Stimulated activated CD4-positive, alpha-beta T cell treated with anti-CD3 and anti-CD28 coated beads, Interleukin-15, amount 100 ng/mL, for 48 hours (primary cell): Measurements from ENCODE around the gene DGKB.
"Not testable (repeated sequence)": the region's sequence is repeated elsewhere in the genome, so short reads cannot be mapped to it uniquely, and the experiment has no call there.

Experiments
- DNase-seq, 2 donors: peaks; one replicate each; pipeline ENCODE4 v3.0.0-alpha.2; 2020; ENCODE audit warnings: low read depth in 2 of 2

Gene DGKB

GRCh38 chr7:14583518-14583917, 319.0 kb downstream of the DGKB start:
- DNase-seq = no peak

- DNase-seq = no peak
Observed at GRCh38 chr7:14582010-14582409, 320.5 kb downstream of the DGKB start.

GRCh38 chr7:14579971-14580370, 322.6 kb downstream of the DGKB start:
- no peak for DNase-seq

GRCh38 chr7:14576578-14576977, 326.0 kb downstream of the DGKB start:
- no peak for DNase-seq

GRCh38 chr7:14570750-14571607, 331.6 kb downstream of the DGKB start:
- DNase-seq = no peak

GRCh38 chr7:14552060-14552459, 350.5 kb downstream of the DGKB start:
- DNase-seq = no peak

GRCh38 chr7:14551310-14551709, 351.2 kb downstream of the DGKB start:
- no peak for DNase-seq

GRCh38 chr7:14542624-14543023, 359.9 kb downstream of the DGKB start:
- DNase-seq = no peak

GRCh38 chr7:14521183-14521582, 381.4 kb downstream of the DGKB start:
- no peak for DNase-seq

- no peak for DNase-seq
Observed at GRCh38 chr7:14510268-14510667, 392.3 kb downstream of the DGKB start.

GRCh38 chr7:14507617-14508016, 394.9 kb downstream of the DGKB start:
- no peak for DNase-seq

GRCh38 chr7:14505906-14506305, 396.6 kb downstream of the DGKB start:
- no peak for DNase-seq

- no peak for DNase-seq
Observed at GRCh38 chr7:14504134-14504533, 398.4 kb downstream of the DGKB start.

GRCh38 chr7:14503623-14504022, 398.9 kb downstream of the DGKB start:
- DNase-seq = no peak

- no peak for DNase-seq
Observed at GRCh38 chr7:14501436-14501835, 401.1 kb downstream of the DGKB start.

GRCh38 chr7:14497390-14497789, 405.2 kb downstream of the DGKB start:
- no peak for DNase-seq

- DNase-seq = no peak
Observed at GRCh38 chr7:14495633-14496032, 406.9 kb downstream of the DGKB start.

GRCh38 chr7:14487701-14488395, 414.7 kb downstream of the DGKB start:
- no peak for DNase-seq

- no peak for DNase-seq
Observed at GRCh38 chr7:14483663-14484062, 418.9 kb downstream of the DGKB start.

GRCh38 chr7:14480281-14480680, 422.3 kb downstream of the DGKB start:
- no peak for DNase-seq

GRCh38 chr7:14478834-14479510, 423.6 kb downstream of the DGKB start:
- no peak for DNase-seq

- DNase-seq = not testable (repeated sequence)
Observed at GRCh38 chr7:14461716-14462115, 440.8 kb downstream of the DGKB start.

- DNase-seq = not testable (repeated sequence)
Observed at GRCh38 chr7:14458846-14459245, 443.7 kb downstream of the DGKB start.
